Measurements from ENCODE around the gene PSMB3. TPM values are rescaled to one million over a fixed set of nuclear protein-coding genes. Genes with fewer than 3 reads are reported as not detected.
"Not testable (repeated sequence)": the region's sequence is repeated elsewhere in the genome, so short reads cannot be mapped to it uniquely, and the experiment has no call there.

PSMB3 gene
- total RNA-seq, 1 donor from 2014 or later = 106 TPM

- DNase-seq = peak; percentile 38
Measured at GRCh38 chr17:38749223-38750043, 3.1 kb upstream of the PSMB3 start.

- no peak for DNase-seq
Measured at GRCh38 chr17:38750044-38750311, 2.6 kb upstream of the PSMB3 start.

GRCh38 chr17:38750312-38751121, 2.0 kb upstream of the PSMB3 start:
- no peak for DNase-seq

- no peak for DNase-seq
Measured at GRCh38 chr17:38751144-38751807, 1.3 kb upstream of the PSMB3 start.

- peak; percentile 79 for DNase-seq
Measured at GRCh38 chr17:38751808-38752307, 683 bp upstream of the PSMB3 start.

- no peak for DNase-seq
Measured at GRCh38 chr17:38753071-38753506, 548 bp downstream of the PSMB3 start.

GRCh38 chr17:38761612-38762011, 9.1 kb downstream of the PSMB3 start:
- DNase-seq = no peak

- no peak for DNase-seq
Measured at GRCh38 chr17:38762231-38762630, 9.7 kb downstream of the PSMB3 start.

GRCh38 chr17:38766341-38766740, 13.8 kb downstream of the PSMB3 start:
- DNase-seq = no peak

- no peak for DNase-seq
Measured at GRCh38 chr17:38768417-38768816, 15.9 kb downstream of the PSMB3 start.

GRCh38 chr17:38773258-38773657, 20.7 kb downstream of the PSMB3 start:
- DNase-seq = no peak

- no peak for DNase-seq
Measured at GRCh38 chr17:38777641-38778250, 25.2 kb downstream of the PSMB3 start.

- no peak for DNase-seq
Measured at GRCh38 chr17:38779965-38780752, 27.6 kb downstream of the PSMB3 start.

- DNase-seq = no peak
Measured at GRCh38 chr17:38783227-38783626, 30.7 kb downstream of the PSMB3 start.

GRCh38 chr17:38786372-38786771, 33.8 kb downstream of the PSMB3 start:
- DNase-seq = no peak

GRCh38 chr17:38787999-38788398, 35.5 kb downstream of the PSMB3 start:
- DNase-seq = not testable (repeated sequence)

GRCh38 chr17:38789185-38789584, 36.6 kb downstream of the PSMB3 start:
- no peak for DNase-seq

GRCh38 chr17:38790148-38790707, 37.7 kb downstream of the PSMB3 start:
- not testable (repeated sequence) for DNase-seq

GRCh38 chr17:38791162-38791561, 38.6 kb downstream of the PSMB3 start:
- DNase-seq = no peak

- no peak for DNase-seq
Measured at GRCh38 chr17:38794221-38794620, 41.7 kb downstream of the PSMB3 start.

GRCh38 chr17:38796451-38797157, 44.1 kb downstream of the PSMB3 start:
- no peak for DNase-seq
